GM20431 (cell line): ENCODE measurements around the gene COASY.

Experiments
- in situ Hi-C: fragments of 300-500 bp; cut with MseI, MboI; formaldehyde crosslinking; loops from one replicate; pipeline ENCODE4 v1.15.0; 2020; ENCODE audit warnings: low sequenced_read_pairs; ENCODE audit not compliant: unreplicated experiment

The COASY gene

GRCh38 chr17:42566883-42567573 lies 5.1 kb downstream of the COASY start, which contains the start of gene MLX:
MLX (plus strand) TSS chr17:42567100; CDS start chr17:42567125, 25 bp downstream.
- in situ Hi-C loops, result no loop called here

- in situ Hi-C loops, result no loop called here
Measured at GRCh38 chr17:42568341-42569111, 6.6 kb downstream of the COASY start.

- in situ Hi-C loops, result loop anchor here (10.0 kb wide), 1 partner anchor 113 kb away; the partner anchor contains the start of genes CCR10 and CNTNAP1
Measured at GRCh38 chr17:42571435-42572225, 9.7 kb downstream of the COASY start.

- in situ Hi-C loops, result loop anchor here (10.0 kb wide), 1 partner anchor 112 kb away; the partner anchor contains the start of genes CCR10 and CNTNAP1
Measured at GRCh38 chr17:42573095-42573494, 11.1 kb downstream of the COASY start.

GRCh38 chr17:42574463-42574862 lies 12.5 kb downstream of the COASY start:
- in situ Hi-C loops, result loop anchor here (10.0 kb wide), 1 partner anchor 110 kb away; the partner anchor contains the start of genes CCR10 and CNTNAP1

GRCh38 chr17:42577140-42577531 lies 15.2 kb downstream of the COASY start:
- in situ Hi-C loops, result loop anchor here (10.0 kb wide), 1 partner anchor 108 kb away; the partner anchor contains the start of genes CCR10 and CNTNAP1

- in situ Hi-C loops, result loop anchor here (10.0 kb wide), 1 partner anchor 107 kb away; the partner anchor contains the start of genes CCR10 and CNTNAP1
Measured at GRCh38 chr17:42577532-42578281, 15.8 kb downstream of the COASY start, which contains the start of gene PSMC3IP. PSMC3IP (minus strand) TSS chr17:42577729; CDS start chr17:42577686, 43 bp downstream.

GRCh38 chr17:42578282-42578869 lies 16.4 kb downstream of the COASY start:
- in situ Hi-C loops, result loop anchor here (10.0 kb wide), 1 partner anchor 106 kb away; the partner anchor contains the start of genes CCR10 and CNTNAP1

- in situ Hi-C loops, result loop anchor here (10.0 kb wide), 1 partner anchor 105 kb away; the partner anchor contains the start of genes CCR10 and CNTNAP1
Measured at GRCh38 chr17:42579794-42580551, 18.0 kb downstream of the COASY start.

GRCh38 chr17:42581744-42582270 lies 19.9 kb downstream of the COASY start:
- in situ Hi-C loops, result no loop called here

- in situ Hi-C loops, result no loop called here
Measured at GRCh38 chr17:42584880-42585279, 22.9 kb downstream of the COASY start.

- in situ Hi-C loops, result no loop called here
Measured at GRCh38 chr17:42585353-42585752, 23.4 kb downstream of the COASY start.

GRCh38 chr17:42586514-42587230 lies 24.7 kb downstream of the COASY start:
- in situ Hi-C loops, result no loop called here

GRCh38 chr17:42590886-42591285 lies 28.9 kb downstream of the COASY start:
- in situ Hi-C loops, result no loop called here

- in situ Hi-C loops, result no loop called here
Measured at GRCh38 chr17:42591411-42591810, 29.5 kb downstream of the COASY start.

GRCh38 chr17:42596386-42596785 lies 34.4 kb downstream of the COASY start:
- in situ Hi-C loops, result no loop called here

- in situ Hi-C loops, result no loop called here
Measured at GRCh38 chr17:42598905-42599304, 37.0 kb downstream of the COASY start.
